ENCODE results near the gene BCL2. TPM values are rescaled to one million over a fixed set of nuclear protein-coding genes. Genes with fewer than 3 reads are reported as not detected.

BCL2 gene
- total RNA-seq, 4 donors from 2014 or later: 16.1 to 61.1 (median 36.9) TPM

DNA sequence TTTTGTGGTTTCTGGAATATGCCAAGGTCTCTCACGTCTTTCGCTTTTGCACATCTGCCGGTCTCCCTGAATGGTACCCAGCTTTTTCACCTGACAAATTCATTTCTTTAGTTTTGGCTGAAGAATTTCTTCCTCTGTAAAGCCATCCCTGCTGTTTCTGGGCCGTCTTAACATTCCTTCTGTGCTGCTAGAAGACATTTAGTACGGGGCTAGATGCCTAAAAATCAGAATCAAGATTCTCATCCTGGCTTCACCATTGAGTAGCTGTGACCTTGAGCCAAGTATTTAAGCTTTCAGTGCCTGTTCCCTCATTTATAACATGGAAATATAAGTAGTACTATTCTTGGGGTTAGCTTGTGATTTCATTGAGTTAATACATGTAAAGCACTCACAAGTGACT, 6.4 kb upstream of the BCL2 start:
- intact Hi-C loops (cut with DNase I; ENCODE audit: low total_unique reads): no loop called here

DNA sequence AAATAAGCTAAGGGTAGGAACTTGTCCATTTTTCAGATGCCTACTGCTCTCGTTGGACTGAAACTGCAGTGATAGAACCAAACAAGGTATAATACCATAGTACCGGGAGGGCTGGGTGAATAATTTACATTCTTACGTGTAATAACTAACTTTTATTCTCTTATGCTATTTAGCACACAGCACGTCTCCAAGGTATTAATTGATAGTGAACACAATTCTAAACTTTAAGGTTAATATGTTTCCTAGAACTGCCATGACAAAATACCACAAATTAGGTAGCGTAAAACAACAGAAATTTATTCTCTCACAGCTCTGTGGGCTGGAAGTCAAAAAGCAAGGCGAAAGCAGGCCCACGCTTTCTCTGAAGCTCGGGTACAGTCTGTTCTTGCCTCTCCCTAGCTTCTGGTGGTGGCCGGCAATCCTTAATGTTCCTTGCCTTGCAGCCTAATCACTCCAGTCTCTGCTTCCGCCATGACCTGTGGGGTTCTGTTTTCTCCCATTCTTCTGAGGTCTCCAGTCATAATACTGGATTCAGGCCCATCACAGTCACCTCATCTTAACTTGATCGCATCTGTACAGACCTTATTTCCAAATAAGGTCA, 5.6 kb upstream of the BCL2 start:
- Histone ChIP-seq H3K4me1 (no peaks in the 10 kb centered on the region), H3K36me3 (no peaks in the 10 kb centered on the region), H3K27ac (no peak overlapping the region), H3K4me3 (no peak overlapping the region), H3K27me3 (no peaks in the 10 kb centered on the region), H3K9me3 (no peaks in the 10 kb centered on the region)
- no peak for DNase-seq
- TF ChIP-seq POLR2A (IDR thresholded peaks at IDR 0.05): no peak
- TF ChIP-seq, protein P1, sequence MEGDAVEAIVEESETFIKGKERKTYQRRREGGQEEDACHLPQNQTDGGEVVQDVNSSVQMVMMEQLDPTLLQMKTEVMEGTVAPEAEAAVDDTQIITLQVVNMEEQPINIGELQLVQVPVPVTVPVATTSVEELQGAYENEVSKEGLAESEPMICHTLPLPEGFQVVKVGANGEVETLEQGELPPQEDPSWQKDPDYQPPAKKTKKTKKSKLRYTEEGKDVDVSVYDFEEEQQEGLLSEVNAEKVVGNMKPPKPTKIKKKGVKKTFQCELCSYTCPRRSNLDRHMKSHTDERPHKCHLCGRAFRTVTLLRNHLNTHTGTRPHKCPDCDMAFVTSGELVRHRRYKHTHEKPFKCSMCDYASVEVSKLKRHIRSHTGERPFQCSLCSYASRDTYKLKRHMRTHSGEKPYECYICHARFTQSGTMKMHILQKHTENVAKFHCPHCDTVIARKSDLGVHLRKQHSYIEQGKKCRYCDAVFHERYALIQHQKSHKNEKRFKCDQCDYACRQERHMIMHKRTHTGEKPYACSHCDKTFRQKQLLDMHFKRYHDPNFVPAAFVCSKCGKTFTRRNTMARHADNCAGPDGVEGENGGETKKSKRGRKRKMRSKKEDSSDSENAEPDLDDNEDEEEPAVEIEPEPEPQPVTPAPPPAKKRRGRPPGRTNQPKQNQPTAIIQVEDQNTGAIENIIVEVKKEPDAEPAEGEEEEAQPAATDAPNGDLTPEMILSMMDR (IDR thresholded peaks at IDR 0.05): no peak
- intact Hi-C loops (cut with DNase I; ENCODE audit: low total_unique reads): no loop called here

More for the DNA sequence above, 6.4 kb upstream of the BCL2 start:
- TF ChIP-seq, protein P1 (IDR thresholded peaks at IDR 0.05): no peak
- TF ChIP-seq POLR2A (IDR thresholded peaks at IDR 0.05): no peak
- Histone ChIP-seq H3K27me3 (no peaks in the 10 kb centered on the region), H3K27ac (no peak overlapping the region), H3K4me3 (no peak overlapping the region), H3K4me1 (no peaks in the 10 kb centered on the region), H3K9me3 (no peaks in the 10 kb centered on the region), H3K36me3 (no peaks in the 10 kb centered on the region)
- DNase-seq: no peak

DNA sequence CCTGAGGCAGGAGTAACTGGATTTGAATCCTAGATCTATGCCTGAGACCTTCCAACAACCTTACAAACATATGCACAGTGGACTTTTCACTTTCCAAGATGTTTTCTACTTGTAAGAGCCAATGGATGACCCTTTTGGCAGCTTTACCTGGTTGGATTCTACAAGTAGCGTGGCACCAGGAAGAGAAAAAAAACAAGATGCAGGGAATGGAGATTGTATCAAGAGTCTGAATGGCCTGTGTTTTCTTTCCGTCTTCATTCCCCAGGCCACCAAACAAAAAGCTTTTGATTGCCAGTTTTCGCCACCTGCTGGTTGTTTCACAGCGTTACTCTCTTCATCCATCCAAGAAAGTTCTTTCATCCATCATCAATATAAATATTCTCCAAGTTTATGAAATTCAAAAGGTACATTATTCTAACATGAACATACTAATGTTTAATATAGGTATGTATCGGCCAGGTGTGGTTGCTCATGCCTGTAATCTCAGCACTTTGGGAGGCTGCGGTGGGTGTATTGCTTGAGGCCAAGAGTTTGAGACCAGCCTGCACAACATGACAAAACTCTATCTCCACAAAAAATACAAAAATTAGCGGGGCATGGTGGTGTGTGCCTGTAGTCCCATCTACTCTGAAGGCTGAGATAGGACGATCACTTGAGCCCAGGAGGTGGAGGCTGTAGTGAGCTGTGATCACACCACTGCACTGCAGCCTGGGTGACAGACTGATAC, 3.5 kb upstream of the BCL2 start:
- intact Hi-C loops (cut with DNase I; ENCODE audit: low total_unique reads): loop anchor here (5.0 kb wide), 2 partner anchors 191 to 296 kb away; no protein-coding TSS in a partner anchor

DNA sequence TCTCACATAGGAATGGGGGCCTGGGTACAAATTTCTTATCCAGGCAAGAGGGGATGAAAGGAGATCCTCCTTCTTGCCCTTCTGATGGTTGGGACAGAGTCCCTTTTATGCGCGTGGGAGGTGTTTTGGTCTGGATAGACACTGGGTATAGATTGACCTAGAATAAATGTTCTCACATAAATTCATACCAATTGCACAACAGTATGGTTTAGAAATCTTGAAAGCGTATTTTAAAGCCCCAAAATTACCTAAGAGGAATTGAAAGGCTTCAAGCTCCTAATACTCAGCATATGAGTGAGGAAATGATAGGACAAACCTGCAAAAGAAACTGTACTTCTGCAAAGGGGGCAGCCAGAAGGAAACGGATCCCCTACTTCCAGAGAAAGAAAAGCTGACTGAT, 2.6 kb upstream of the BCL2 start:
- Histone ChIP-seq H3K27ac (peak overlapping the region; percentile 89 to 98), H3K9me3 (no peaks in the 10 kb centered on the region), H3K4me1 (no peaks in the 10 kb centered on the region), H3K4me3 (no peak overlapping the region), H3K27me3 (no peaks in the 10 kb centered on the region), H3K36me3 (no peaks in the 10 kb centered on the region)
- TF ChIP-seq, protein P1 (IDR thresholded peaks at IDR 0.05): no peak
- TF ChIP-seq POLR2A (IDR thresholded peaks at IDR 0.05): no peak
- intact Hi-C loops (cut with DNase I; ENCODE audit: low total_unique reads): loop anchor here (5.0 kb wide), 2 partner anchors 190 to 295 kb away; no protein-coding TSS in a partner anchor
- no peak for DNase-seq

More for the DNA sequence above, 3.5 kb upstream of the BCL2 start:
- Histone ChIP-seq H3K36me3 (no peaks in the 10 kb centered on the region), H3K4me1 (no peaks in the 10 kb centered on the region), H3K4me3 (no peak overlapping the region), H3K27me3 (no peaks in the 10 kb centered on the region), H3K9me3 (no peaks in the 10 kb centered on the region), H3K27ac (peak overlapping the region; percentile 89 to 98)
- TF ChIP-seq, protein P1 (IDR thresholded peaks at IDR 0.05): peak; percentile 80 to 87 (median 84)
- TF ChIP-seq POLR2A (IDR thresholded peaks at IDR 0.05): no peak
- peak; percentile 59 to 73 for DNase-seq

DNA sequence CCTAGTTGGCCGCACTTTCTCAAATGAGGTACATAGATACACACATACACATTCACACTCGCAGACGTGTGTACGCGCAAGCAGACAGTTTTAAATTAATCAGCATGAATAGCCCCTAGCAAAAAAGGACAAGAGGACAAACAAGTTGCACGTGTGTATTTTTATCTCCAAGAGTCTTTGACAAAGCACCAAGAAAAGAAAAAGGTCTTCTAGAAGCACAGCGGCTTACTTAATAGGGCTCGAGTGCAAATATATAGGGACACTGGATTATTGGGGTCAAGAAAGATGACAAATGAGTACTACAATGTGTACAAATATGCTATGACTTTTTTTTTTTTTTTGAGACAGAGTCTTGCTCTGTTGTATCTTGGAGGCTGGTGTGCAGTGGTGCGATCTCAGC, 1.7 kb upstream of the BCL2 start:
- intact Hi-C loops (cut with DNase I; ENCODE audit: low total_unique reads): loop anchor here (5.0 kb wide), 2 partner anchors 189 to 294 kb away; no protein-coding TSS in a partner anchor
- H3K36me3 ChIP-seq: no peaks in the 10 kb centered on the region
- no peak for DNase-seq
- no peak for TF ChIP-seq POLR2A (IDR thresholded peaks at IDR 0.05)
- TF ChIP-seq, protein P1 (IDR thresholded peaks at IDR 0.05): no peak
- H3K27ac ChIP-seq: peak overlapping the region; percentile 89 to 98
- no peaks in the 10 kb centered on the region for H3K4me1 ChIP-seq
- no peaks in the 10 kb centered on the region for H3K9me3 ChIP-seq
- no peaks in the 10 kb centered on the region for H3K27me3 ChIP-seq
- no peak overlapping the region for H3K4me3 ChIP-seq
